ENCODE data around the gene METTL2A.
"Not testable (repeated sequence)": the region's sequence is repeated elsewhere in the genome, so short reads cannot be mapped to it uniquely, and the experiment has no call there.

Gene METTL2A

GRCh38 chr17:62471380-62471880, 47.7 kb downstream of the METTL2A start:
- DNase-seq (ENCODE audit: low read depth in 1 of 2, low spot score in 1 of 2), result not testable (repeated sequence)

- DNase-seq (ENCODE audit: low read depth in 1 of 2, low spot score in 1 of 2), result not testable (repeated sequence)
Measured at GRCh38 chr17:62473030-62473982, 49.6 kb downstream of the METTL2A start.

DNA sequence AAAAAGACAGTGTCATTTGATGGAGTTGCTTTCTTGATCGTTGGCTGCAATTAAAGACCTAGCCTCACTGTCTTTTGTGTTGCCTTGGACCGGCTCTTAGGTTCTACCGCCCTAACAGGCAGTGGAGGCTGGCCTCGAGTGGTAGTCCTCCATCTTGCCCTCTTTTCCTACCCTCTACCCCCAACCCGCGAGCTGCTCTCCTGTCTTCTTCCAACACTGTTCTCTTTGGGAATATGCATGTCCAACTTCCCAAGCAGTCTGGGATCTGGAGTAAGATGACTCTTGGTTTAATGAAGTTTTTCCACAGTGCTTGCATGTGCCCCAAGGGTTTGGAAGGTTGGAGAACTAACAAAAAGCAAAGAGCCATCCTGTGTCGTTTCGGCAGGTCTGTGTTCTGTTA, 53.4 kb downstream of the METTL2A start:
- DNase-seq (ENCODE audit: low read depth in 1 of 2, low spot score in 1 of 2), result not testable (repeated sequence)

GRCh38 chr17:62477718-62478408, 54.2 kb downstream of the METTL2A start:
- peak in 1 of 2 donors; percentile 4 for DNase-seq (ENCODE audit: low read depth in 1 of 2, low spot score in 1 of 2)

- peak; percentile 51 to 66 for DNase-seq (ENCODE audit: low read depth in 1 of 2, low spot score in 1 of 2)
Measured at GRCh38 chr17:62478424-62478879, 54.8 kb downstream of the METTL2A start, which contains the start of gene TLK2. TSS of gene TLK2 (plus strand) at chr17:62478825. CDS start at chr17:62481126, 2,301 bp downstream.

DNA sequence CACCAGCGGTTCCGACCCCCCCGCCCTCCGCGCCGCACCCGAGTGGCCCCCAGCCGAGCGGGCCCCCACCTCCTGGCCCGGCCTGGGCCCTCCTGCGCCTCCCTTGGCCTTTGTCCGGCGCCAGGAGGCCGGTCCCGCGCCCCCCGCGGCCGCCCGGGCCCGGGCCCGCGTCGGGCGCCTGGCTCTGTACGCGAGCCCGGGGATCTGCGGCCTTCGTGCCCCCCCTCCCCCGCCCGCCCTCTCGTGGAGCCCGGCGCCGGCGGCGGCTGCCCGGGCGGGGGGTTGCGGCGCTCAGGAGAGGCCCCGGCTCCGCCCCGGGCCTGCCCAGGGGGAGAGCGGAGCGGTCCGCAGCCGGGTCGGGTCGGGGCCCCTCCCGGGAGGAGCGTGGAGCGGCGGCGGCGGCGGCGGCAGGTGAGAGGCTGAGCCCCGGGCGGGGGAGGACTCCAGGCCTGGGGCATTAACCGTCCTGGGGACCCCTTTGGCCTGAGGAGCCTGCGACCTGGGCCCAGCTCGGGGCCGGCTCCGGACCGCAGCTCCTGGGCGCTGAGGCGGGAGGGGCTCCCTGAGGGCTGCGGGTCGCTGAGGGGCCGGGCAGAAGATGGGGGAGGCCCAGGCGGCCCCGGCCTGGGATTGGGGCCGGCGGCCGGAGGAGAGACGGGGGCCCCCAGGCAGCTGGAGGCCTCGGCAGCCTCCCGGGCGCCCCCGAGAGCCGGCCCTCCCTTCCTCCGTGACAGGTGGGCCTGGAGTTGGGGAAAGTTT, 55.4 kb downstream of the METTL2A start:
- DNase-seq (ENCODE audit: low read depth in 1 of 2, low spot score in 1 of 2), result peak; percentile 10 to 22

- DNase-seq (ENCODE audit: low read depth in 1 of 2, low spot score in 1 of 2), result peak in 1 of 2 donors; percentile 3
Measured at GRCh38 chr17:62479639-62480258, 56.1 kb downstream of the METTL2A start.

DNA sequence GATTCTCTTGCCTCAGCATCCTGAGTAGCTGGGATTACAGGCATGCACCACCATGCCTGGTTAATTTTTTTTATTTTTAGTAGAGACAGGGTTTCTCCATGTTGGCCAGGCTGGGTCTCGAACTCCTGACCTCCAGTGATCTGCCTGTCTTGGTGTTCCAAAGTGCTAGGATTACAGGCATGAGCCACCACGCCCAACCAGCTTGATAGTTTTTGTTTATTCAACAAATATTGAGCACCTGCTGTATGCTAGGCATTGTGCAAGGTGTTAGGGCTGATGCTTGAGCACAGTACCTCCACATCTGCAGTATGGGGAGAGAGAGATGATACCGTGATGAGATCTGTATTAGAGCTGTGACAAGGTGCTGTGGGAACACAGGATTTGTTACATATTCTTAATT, 58.9 kb downstream of the METTL2A start:
- DNase-seq (ENCODE audit: low read depth in 1 of 2, low spot score in 1 of 2), result not testable (repeated sequence)

DNA sequence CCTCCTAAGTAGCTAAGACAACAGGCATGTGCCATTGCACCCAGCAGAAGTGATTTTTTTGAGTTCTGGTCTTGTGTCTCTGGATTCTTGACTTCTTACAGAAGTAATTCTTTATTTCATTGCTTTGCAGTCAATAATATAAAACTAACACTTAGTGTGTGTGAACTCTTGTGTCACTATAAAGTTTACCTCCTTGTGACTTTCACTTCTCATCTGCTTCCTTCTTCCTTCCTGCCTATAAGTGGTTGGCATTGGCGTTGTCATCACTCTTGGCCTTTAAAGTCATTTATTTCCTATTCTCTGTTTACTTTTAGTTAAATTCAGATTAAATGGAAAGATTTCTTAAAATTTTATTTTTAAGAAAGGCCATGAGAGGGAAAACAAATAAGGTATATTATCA, 67.3 kb downstream of the METTL2A start:
- not testable (repeated sequence) for DNase-seq (ENCODE audit: low read depth in 1 of 2, low spot score in 1 of 2)

- not testable (repeated sequence) for DNase-seq (ENCODE audit: low read depth in 1 of 2, low spot score in 1 of 2)
Measured at GRCh38 chr17:62493049-62493655, 69.5 kb downstream of the METTL2A start.

DNA sequence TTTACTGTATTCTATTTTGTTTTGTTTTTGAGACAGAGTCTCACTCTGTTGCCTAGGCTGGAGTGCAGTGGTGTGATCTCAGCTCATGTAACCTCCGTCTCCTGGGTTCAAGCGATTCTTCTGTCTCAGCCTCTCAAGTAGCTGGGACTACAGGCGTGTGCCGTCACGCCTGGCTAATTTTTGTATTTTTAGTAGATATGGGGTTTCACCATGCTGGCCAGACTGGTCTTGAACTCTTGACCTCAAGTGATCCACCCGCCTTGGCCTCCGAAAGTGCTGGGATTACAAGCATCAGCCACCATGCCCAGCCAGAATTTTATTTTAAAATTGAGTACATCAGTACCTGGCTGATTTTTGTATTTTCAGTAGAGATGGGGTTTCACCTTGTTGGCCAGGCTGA, 70.4 kb downstream of the METTL2A start:
- not testable (repeated sequence) for DNase-seq (ENCODE audit: low read depth in 1 of 2, low spot score in 1 of 2)

- DNase-seq (ENCODE audit: low read depth in 1 of 2, low spot score in 1 of 2), result not testable (repeated sequence)
Measured at GRCh38 chr17:62496344-62496743, 72.6 kb downstream of the METTL2A start.

DNA sequence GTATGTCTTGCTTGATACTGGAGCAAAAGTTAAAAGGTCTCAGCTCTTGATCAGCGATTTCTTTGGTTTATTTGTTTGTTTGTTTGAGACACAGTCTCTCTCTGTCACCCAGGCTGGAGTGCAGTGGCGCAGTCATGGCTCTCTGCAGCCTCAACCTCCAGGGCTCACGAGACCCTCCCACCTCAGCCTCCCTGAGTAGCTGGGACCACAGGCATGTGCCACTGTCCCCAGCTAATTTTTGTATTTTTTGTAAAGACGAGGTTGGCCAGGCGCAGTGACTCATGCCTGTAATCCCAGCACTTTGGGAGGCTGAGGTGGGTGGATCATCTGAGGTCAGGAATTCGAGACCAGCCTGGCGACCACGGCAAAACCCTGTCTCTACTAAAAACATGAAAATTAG, 75.1 kb downstream of the METTL2A start:
- DNase-seq (ENCODE audit: low read depth in 1 of 2, low spot score in 1 of 2), result not testable (repeated sequence)
